ENCODE data around the gene HECW1. TPM values are rescaled to one million over a fixed set of nuclear protein-coding genes. Genes with fewer than 3 reads are reported as not detected.

HECW1 gene
- total RNA-seq, 4 donors from 2014 or later, result 0.83 to 3.9 (median 2.7) TPM; not detected in 1

- Histone ChIP-seq H3K9me3 (no peaks in the 10 kb centered on the region), H3K36me3 (no peaks in the 10 kb centered on the region), H3K4me3 (no peak overlapping the region), H3K27me3 (no peaks in the 10 kb centered on the region), H3K4me1 (no peaks in the 10 kb centered on the region), H3K27ac (no peak overlapping the region)
- TF ChIP-seq CTCF (IDR thresholded peaks at IDR 0.05) (no peak), POLR2A (IDR thresholded peaks at IDR 0.05) (no peak)
- DNase-seq, result no peak
Observed at GRCh38 chr7:43501870-43502269, 389.4 kb downstream of the HECW1 start.

GRCh38 chr7:43502941-43503340 is 390.5 kb downstream of the HECW1 start:
- Histone ChIP-seq H3K27me3 (no peaks in the 10 kb centered on the region), H3K4me1 (no peaks in the 10 kb centered on the region)
- no peak for TF ChIP-seq POLR2A (IDR thresholded peaks at IDR 0.05)
- no peak for TF ChIP-seq CTCF (IDR thresholded peaks at IDR 0.05)

GRCh38 chr7:43505412-43505811 is 393.0 kb downstream of the HECW1 start:
- no peak for DNase-seq
- no peak overlapping the region for H3K27ac ChIP-seq
- no peak for TF ChIP-seq POLR2A (IDR thresholded peaks at IDR 0.05)
- TF ChIP-seq CTCF (IDR thresholded peaks at IDR 0.05), result no peak

More at GRCh38 chr7:43502941-43503340, 390.5 kb downstream of the HECW1 start:
- Histone ChIP-seq H3K4me3 (no peak overlapping the region), H3K36me3 (no peaks in the 10 kb centered on the region), H3K27ac (no peak overlapping the region), H3K9me3 (no peaks in the 10 kb centered on the region)
- DNase-seq, result no peak

GRCh38 chr7:43506460-43506859 is 394.0 kb downstream of the HECW1 start:
- no peak for DNase-seq
- Histone ChIP-seq H3K4me3 (no peak overlapping the region), H3K4me1 (no peaks in the 10 kb centered on the region), H3K27me3 (no peaks in the 10 kb centered on the region), H3K27ac (no peak overlapping the region), H3K36me3 (no peaks in the 10 kb centered on the region), H3K9me3 (no peaks in the 10 kb centered on the region)
- no peak for TF ChIP-seq CTCF (IDR thresholded peaks at IDR 0.05)
- no peak for TF ChIP-seq POLR2A (IDR thresholded peaks at IDR 0.05)

More at GRCh38 chr7:43505412-43505811, 393.0 kb downstream of the HECW1 start:
- Histone ChIP-seq H3K27me3 (no peaks in the 10 kb centered on the region), H3K36me3 (no peaks in the 10 kb centered on the region), H3K9me3 (no peaks in the 10 kb centered on the region), H3K4me3 (no peak overlapping the region), H3K4me1 (no peaks in the 10 kb centered on the region)

GRCh38 chr7:43508461-43508860 is 396.0 kb downstream of the HECW1 start:
- Histone ChIP-seq H3K27me3 (no peaks in the 10 kb centered on the region), H3K4me3 (no peak overlapping the region), H3K9me3 (no peaks in the 10 kb centered on the region), H3K4me1 (no peaks in the 10 kb centered on the region), H3K36me3 (no peaks in the 10 kb centered on the region), H3K27ac (no peak overlapping the region)
- TF ChIP-seq POLR2A (IDR thresholded peaks at IDR 0.05) (no peak), CTCF (IDR thresholded peaks at IDR 0.05) (no peak)
- no peak for DNase-seq

GRCh38 chr7:43509906-43510305 is 397.5 kb downstream of the HECW1 start:
- Histone ChIP-seq H3K4me1 (no peaks in the 10 kb centered on the region), H3K4me3 (no peak overlapping the region), H3K27me3 (no peaks in the 10 kb centered on the region), H3K36me3 (no peaks in the 10 kb centered on the region), H3K27ac (no peak overlapping the region), H3K9me3 (no peaks in the 10 kb centered on the region)
- no peak for DNase-seq
- TF ChIP-seq CTCF (IDR thresholded peaks at IDR 0.05), result no peak
- no peak for TF ChIP-seq POLR2A (IDR thresholded peaks at IDR 0.05)
